DMS 273 (cell line): ENCODE results near the gene TAPT1.

Experiments
- DNase-seq: peaks from one replicate; lab custom pipeline; 2025; ENCODE audit not compliant: unreplicated experiment; lab: John Stamatoyannopoulos, UW

TAPT1 gene

DNA sequence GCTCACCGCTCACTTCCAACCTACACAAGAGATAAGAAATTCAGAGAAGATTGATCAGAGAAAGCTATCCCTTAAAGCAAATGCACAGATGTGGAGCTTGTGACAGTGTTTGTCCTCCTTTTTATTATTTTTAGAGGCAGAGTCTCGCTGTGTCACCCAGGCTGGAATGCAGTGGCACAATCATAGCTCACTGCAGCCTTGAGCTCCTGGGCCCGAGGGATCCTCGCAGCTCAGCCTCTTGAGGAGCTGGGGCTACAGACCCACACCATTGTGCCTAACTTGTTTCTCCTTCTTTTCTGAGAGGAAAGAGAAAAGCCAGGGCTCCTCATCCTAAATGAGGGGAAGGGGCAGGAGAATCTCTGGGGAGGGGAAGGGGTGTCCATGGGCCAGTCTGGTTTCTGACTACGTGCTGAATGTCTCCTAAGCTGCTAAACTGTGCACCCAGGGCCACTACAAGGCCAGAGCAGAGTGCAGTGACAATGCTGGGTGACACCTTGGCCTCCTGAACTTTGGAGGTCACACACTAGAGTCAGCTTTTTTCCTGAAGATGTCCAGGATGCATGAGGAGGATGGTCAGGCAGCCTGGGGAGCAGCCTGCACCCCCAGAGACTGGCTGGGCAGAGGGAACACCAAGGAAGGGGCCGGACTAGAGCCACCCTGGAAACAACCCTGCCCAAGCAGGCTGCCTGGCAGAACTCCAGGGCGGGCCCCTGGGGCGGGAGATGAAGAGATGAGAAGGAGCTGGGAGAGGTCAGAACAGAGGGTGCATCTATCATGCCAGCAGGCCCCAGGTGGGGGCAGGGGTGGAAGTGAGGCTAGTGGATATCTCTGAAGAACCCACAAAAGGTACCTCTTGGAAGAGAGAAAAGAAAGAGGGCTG is 87.0 kb downstream of the TAPT1 start:
- no peak for DNase-seq

DNA sequence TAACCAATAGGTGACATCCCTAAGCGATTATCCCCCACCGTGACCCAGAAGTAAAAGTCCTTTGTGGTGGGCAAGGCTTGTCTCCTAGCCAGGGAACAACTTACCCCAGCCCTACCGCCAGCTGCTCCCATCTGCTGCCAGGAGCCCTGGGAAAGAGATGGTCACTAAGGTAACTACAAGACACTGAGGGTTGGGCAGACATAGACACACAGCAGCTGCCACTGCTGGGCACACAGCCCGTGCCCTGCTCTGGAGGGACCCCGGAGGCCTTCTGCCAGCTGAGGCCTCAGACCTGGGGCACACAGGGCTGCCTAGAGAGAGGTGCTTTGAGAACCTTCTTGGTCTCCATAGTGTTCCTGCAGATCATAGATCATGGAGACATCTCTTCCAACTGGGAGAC is 89.4 kb downstream of the TAPT1 start:
- peak; percentile 81 for DNase-seq

DNA sequence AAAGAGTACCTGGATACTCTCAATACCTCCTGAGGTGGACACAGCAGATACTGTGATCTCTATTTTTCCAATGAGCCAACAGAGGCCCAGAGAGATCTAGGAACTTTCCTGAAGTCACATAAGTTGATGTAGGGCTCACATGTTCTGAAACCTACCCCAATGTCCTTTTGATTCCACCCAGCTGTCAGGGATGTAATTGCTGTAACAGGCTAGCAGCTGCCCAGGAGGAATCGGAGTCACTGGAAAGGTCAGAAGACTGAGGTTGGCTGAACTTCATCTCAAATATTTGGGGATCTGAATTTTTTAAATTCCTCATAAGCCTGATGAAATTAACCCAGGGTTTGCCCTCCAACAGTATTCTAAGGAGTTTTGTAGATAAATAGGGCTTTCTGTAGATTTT is 90.0 kb downstream of the TAPT1 start:
- DNase-seq = peak; percentile 12

GRCh38 chr4:16133406-16133805 is 92.9 kb downstream of the TAPT1 start:
- DNase-seq = no peak

DNA sequence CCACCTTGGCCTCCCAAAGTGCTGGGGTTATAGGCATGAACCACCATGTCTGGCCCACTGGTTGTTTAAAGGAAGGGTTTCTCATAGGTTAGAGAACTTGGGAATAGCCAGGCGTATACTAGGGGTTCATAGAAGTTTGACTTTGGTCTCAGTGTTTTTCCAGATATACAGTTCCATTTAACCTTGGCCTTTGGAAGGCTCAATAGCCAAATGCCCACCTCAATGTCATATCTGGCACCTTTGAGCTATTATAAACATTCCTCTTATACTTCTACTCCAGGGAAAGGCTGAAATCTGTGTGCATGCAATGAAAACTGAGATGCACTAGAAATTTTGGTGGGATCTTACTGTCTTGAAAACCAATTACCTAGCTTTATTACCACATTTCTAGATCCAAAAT is 95.0 kb downstream of the TAPT1 start:
- DNase-seq = no peak

GRCh38 chr4:16129336-16129735 is 96.9 kb downstream of the TAPT1 start:
- DNase-seq = peak; percentile 4

- DNase-seq = no peak
Observed at GRCh38 chr4:16126714-16127113, 99.6 kb downstream of the TAPT1 start.

DNA sequence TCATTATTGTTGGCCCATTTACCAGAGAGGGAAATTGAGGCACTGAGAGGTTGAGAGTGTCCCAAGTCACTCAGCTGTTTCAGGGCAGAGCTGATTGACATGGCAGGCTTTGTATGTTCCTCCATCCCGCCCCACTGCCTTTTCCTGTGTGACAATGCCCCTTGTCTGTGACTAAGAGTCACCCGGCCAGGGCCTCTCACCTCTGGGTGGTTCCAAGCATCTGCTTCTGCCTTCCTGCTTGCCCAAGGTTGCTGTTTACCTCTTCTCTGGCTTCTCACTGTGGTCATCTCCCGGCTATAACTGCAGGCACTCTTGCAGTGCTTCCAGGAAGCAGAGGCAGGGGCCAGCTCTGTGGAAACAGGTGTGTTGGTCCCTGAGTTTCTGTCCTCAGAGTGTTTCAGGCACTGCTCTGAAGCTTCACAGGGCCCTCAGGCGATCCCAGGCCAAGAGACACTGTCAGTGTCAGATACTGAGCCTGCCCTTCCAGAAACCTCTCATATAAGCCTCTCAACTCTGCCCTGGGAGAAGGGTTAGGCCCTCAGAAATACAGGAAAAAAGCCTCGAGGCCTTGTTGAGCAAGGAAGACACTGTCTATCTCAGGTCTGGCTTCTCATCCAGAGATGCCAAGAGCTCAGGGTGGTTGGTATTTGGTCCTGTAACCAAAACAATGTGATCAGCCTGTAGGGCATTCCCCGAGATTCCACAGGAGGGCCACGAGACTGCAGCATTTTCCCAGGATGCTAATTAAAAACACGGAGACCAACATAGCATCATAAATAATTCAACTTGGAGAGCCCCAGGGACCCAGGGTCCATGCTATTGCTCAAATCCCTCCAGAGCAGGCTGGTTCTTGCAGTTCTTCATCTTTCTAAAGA is 100.5 kb downstream of the TAPT1 start:
- no peak for DNase-seq

GRCh38 chr4:16124232-16124631 is 102.0 kb downstream of the TAPT1 start:
- DNase-seq = peak; percentile 21

- peak; percentile 30 for DNase-seq
Observed at GRCh38 chr4:16123356-16124084, 102.8 kb downstream of the TAPT1 start.

DNA sequence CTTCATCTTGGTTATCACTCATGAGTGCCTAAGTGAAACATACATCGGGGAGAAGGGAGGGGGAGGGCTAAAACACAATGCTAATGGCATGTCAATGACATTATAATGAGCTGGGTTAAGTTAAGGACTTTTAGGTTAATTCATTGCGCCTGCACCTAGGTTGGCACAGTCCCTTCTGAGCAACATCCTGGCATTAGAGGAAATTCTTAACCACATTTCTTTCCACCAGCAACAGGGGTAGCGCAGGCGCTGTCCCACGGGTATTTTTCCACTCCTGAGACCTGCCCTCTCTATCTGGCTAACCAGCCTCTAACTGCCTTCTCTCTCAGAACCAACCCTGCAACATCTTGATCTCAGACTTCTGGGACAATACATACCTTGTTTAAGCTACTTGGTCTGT is 103.5 kb downstream of the TAPT1 start:
- DNase-seq = no peak

GRCh38 chr4:16122308-16122711 is 104.0 kb downstream of the TAPT1 start:
- no peak for DNase-seq

DNA sequence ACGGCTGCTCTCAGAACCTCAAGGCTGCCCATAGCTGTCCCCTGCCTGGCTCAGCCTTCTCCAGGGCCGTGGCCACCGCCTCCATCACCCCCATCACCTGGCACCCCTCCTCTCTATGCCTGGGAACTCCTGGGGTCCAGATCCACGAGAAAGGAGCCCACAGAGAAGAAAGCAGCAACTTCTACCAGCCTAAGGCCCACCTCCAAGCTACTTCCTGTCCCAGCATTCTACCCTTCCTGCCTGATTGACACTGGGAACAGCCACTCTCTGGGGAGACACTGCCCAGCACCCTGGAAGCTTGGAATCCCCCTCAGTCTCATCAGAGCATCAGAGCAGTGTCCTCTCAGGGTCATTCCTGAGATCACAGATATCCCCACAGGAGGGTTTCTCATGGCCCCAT is 105.6 kb downstream of the TAPT1 start:
- no peak for DNase-seq

DNA sequence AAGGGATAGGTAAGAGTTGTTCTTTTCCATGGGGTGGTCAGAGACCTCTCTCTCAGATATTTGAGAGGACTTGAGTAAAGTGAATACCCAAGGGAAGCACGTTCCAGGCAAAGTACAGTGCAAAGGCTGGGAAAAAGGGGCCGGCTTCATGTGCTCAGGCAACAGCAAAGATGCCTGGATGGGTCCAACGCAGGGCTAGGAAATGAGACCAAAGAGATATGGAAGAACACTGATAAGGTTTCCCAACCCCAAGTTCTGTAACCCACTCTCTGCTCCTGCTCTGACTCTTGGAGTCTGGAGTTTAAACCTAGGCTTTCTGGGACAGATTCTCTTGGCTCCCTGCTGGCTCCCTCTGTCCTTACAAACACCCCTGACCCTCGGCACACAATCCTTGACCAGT is 106.3 kb downstream of the TAPT1 start:
- no peak for DNase-seq

GRCh38 chr4:16118090-16118489 is 108.2 kb downstream of the TAPT1 start:
- no peak for DNase-seq

DNA sequence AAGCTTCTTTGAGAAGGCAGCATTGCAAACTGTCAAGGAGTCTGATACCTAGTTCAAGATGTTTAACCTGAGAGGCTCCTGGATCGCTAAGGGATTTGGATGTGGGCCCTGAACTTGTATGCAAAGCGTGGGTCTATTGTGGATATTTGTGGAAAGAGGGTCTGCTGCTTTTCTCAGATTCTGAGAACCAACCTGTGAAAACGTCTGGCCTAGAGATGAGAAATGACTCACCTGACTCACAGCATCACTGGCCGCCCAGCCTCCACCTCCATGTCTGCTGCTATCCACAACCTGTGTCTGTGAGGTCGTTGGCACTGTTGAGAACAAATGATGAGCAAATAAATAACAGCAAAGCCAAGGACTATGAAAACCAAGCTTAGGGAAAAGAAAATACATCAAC is 109.1 kb downstream of the TAPT1 start:
- no peak for DNase-seq

DNA sequence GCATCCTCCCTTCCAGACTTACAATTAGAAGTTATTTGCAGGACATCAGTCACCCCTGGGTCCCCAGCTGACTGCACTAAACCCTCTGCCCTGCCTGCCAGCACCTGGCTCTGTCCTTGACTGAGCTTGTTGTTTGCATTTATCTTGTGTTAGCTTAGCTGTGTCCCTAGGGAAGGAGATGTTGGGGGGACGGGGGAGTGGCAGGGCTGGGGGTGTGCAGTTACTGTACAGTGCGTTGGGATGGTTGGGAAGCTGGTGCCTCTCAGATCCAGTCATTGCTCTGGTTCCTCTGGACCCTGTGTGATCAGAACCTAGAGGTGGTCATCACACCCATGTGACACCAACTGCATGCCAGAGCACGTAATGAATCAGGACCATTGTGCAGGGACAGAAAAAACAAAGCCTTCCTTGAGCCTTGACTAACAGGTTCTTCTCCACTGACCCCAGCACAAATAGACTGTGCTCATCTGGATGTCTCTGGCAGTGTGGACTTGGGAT is 109.7 kb downstream of the TAPT1 start:
- DNase-seq = no peak

DNA sequence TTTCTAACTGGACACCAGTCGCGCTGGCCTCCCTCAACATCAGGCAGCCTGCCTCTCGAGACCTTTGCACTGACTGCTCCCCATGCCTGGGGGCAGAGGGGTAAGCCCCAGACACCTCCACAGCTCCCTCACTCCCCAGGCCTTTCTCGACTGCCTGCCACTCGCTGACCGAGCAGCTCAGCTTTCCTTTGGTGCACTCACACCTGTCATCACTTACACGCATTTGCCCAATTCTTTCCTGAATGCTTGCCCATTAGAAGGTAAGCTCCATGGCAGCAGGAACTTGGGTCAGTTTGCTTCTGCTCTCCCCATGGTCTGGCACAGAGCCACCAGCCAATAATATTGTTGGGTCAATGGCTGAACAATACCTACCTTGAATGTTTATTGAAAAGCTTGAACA is 110.3 kb downstream of the TAPT1 start:
- DNase-seq = no peak

- DNase-seq = no peak
Observed at GRCh38 chr4:16114546-16114945, 111.7 kb downstream of the TAPT1 start.

DNA sequence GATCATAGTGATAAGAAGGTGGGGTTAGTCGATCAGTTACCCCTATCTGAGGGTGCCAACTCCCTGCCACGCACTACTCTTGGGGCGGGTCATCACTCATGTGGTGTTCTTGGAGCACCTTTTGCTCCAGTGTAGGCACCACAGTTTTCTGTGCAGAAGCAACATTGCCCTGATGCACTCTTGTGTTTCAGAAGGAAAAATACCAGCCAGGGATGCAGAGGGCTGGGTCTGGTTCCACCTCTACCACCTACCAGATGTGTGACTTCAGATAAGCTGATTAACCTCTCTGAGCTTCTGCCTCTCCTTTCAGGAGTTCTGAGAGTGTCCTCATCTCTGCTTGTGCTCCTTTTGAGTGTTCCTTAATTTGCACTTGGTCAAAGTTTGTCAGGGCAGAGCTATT is 112.5 kb downstream of the TAPT1 start:
- no peak for DNase-seq

GRCh38 chr4:16111533-16111932 is 114.7 kb downstream of the TAPT1 start:
- no peak for DNase-seq
